ENCODE data around the gene CLDN10.
"Not testable (repeated sequence)": the region's sequence is repeated elsewhere in the genome, so short reads cannot be mapped to it uniquely, and the experiment has no call there.

CLDN10 gene

DNA sequence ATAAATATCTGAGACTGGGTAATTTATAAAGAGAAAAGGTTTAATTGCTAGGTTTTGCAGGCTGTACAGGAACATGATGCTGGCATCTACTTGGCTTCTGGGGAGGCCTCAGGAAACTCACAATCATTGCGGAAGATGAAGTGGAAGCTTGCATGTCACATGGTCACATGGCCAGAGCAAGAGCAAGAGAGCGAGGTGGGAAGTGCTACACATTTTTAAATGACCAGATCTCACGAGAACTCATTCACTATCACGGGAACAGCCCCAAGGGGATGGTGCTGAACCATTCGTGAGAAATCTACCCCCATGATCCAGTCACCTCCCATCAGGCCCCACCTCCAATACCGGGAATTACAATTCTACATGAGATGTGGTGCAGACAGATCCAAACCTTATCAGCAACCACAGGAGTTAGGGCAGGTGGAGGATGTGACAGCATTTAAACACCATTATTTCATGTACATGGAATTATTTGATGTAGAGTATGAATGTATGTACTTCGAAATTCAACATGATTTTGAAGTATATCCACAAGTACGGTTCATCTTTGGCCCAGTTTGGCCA is 10.5 kb upstream of the CLDN10 start:
- DNase-seq (ENCODE audit: low read depth), result no peak

DNA sequence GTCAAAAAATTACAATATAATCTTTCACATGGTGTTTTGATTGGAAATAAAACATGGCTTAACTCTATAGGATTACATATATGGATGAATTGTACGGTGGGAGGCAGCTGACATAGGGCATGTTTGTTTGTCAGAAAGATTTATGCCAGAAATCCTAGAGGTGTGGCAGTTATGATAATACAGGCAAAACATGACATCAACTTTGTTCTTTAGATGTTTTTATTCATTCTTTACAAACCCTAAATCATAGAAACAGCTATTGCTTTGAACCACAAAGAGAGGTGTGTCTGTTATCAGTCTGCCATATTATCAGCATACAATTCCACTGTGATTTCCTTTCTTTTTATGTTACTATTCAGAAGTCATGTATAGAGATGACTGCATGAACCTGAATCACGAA is 8.2 kb upstream of the CLDN10 start:
- DNase-seq (ENCODE audit: low read depth), result no peak

DNA sequence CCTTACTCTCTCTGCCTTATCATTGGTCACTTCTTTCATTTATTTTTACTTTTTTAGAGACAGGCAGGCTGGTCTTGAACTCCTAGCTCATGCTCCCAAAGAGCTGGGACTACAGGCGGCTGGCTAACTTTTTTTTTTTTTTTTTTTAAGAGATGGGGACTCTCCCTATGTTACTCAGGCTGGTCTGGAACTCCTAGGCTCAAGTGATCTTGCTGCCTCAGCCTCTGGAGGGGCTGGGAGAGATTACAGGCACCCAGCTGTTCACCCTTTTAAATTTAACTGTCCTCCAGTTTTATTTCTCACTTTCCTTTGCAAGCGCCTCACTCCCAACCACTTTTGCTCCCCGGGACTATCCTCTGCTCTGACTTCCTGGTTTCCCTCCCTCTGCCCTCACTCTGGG is 5.6 kb upstream of the CLDN10 start:
- no peak for DNase-seq (ENCODE audit: low read depth)

DNA sequence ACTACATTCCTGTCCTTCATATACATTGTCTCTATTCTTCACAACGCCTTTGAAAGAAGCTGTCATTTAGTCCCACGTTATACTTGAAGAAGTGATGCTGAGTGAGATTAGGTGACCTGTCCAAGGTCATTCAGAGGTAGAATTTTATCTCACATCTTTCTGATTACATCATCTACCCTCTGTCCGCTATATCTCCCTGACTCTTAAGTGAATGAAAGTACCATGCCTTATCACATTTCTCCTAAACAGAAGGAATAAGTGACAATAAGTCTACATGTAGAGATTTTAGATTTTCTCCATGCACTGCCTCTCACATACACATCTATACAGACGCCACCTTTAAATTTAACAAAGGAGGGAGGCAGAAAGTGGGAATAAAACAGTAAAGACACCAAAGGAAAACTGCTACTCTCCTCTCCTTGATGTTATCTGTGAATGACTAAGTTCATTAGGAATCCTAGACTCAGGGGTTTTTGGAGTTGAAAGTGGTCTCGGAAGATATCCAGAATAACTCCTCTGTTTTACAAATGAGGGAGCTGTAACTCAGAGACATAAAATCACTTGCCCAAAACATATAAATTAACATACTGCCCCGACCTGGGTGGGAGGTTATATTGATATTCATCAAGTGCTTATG is 4.9 kb upstream of the CLDN10 start:
- no peak for DNase-seq (ENCODE audit: low read depth)

DNA sequence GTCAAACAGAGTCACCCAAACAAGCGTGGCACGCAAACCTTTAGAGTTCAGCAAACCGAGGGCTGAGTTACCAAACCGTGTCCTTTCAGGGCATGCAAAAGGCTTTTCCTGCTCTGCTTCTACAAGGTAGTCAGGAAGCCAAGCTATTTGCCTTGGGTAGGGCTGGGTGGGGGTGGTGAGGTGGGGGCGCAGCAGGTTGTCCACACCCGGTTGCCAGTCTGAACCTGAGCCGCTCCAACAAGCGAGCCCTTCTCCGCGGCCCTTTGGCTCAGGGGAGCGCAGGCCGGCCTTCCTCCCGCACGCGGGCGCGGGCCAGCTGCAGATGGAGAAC is 347 bp upstream of the CLDN10 start:
- DNase-seq (ENCODE audit: low read depth), result no peak

DNA sequence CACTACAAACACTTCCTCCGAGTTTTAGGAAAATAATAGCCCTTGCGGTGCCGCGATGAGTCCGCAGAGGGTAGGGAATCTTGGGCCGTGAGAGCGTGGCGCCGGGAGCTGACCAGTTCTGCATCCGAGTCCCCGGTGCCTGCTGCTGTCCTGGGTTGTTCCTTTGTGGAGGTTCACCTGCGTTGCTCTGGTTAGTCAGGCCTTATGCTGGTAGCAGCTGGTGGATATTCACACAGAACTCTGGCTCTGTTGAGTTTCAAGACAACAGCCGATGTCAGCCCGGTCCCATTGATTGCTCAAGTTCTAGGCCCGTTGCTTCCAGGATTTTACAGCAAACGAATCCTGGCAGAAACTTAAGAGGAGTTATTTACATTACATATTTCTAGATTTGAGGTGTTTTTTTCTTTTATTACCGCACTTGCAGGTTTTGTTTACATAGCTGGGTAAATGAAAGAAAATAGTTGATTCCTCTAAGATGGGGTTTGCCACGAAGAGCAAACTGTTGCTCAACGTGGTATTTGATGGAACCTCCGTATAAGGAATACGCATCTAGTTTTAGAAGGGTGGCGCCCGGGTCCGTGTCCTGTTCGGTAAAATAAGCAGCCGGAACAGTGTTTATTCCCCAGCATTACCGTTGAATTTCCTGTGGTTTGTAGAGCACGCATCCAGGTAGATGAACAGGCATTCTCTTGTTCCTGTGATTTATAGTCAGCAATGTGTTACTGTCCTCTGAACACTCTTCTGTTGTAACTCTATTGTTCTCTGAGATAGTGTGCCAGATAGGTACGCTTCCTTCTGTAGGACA is 1.3 kb downstream of the CLDN10 start:
- no peak for DNase-seq (ENCODE audit: low read depth)

DNA sequence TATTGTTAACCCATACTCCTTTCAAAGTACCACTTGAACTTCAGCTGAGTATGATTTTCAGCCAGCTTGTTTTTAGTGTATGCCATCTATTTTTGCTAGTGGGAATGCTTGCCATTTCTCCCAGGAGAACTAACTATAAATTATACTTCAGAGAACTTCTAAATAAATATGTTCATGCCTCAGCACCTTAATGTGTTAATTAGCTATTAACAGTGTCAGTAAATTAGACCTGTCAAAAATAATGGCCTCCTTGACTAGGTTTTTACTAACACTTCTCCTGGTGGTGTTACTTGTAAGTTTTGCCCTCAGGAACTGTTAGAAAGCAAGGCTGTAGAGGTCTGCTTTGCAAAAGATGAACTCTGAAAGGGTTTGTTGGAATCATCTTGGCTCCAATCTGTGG is 4.5 kb downstream of the CLDN10 start:
- DNase-seq (ENCODE audit: low read depth), result no peak

DNA sequence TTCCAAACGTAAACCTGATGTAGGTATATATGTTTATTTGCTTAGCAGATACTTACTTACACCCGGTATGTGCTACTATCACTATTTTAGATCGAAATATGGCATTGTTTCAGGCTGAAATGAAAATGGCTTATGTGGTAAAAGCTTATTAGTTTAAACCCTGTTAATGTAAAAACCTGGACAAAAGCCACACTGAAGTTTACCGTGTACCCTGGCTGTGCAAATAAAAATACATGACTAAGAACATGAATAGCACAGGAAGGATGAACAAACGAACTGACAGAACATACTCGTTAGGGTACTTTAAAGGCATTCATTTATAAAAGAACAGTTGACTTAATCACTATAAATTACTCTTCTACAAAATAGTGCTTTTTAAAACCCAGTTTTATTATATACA is 6.6 kb downstream of the CLDN10 start:
- no peak for DNase-seq (ENCODE audit: low read depth)

DNA sequence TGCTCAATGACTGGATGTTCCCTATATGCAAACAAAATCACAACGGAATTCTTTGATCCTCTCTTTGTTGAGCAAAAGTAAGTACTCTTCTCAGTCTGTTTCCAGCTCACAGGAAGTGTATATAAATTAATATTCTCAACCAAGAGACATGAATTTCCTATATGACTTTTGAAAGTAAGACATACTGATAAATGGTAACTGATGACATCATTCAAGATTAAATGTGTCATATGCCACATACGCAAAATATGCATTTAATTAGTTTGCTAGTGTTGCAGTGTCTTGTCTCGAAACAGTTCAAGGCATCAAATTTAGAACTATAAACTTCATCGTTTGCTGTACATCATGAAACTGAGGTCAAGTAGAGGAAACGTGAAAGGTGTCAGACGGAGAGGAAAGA is 7.9 kb downstream of the CLDN10 start:
- no peak for DNase-seq (ENCODE audit: low read depth)

DNA sequence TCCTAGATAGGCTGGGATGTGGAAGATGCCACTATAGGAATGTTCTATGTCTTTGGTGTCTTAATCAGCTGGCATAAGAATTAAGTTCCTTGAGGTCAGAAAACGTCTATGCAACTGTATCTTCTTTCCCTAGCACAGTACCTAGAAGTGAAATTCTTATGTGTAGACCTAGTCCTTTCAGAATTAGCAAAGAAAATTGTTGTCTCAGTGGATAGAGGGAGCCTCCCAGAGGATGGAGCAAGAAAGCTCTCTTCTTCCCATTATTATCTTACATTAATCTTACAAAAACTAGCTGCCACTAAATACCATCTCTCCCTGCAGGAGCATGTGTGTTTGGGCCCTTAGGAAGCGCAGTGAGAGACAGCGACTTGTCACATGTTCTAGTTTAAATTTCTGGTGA is 11.6 kb downstream of the CLDN10 start:
- DNase-seq (ENCODE audit: low read depth), result no peak

DNA sequence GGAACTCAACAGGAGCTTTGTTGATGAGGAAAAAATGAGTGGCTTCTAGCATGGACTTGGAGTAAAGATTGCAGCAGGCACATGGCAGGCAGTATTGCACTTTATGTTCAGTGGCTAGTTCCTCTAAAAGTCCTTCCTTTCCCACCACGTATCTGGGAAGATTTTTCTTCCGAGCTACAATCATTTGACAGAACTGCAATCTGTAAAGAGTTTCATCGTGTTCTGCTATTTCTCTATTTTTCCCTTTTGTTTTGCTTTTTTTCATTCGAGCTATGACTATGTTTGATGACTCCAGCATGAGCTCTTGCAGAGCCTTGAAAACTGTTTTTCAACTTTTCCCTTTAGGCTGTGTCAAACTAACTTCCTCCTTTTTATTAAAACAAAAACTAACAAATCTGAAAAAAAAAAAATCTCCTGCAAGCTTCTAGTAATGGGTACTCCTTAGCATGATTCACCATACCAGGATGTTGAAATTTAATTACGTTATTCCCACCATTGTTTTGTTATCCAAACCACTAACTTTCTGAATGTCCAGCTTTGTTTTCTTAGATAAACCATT is 12.3 kb downstream of the CLDN10 start:
- DNase-seq (ENCODE audit: low read depth), result no peak

DNA sequence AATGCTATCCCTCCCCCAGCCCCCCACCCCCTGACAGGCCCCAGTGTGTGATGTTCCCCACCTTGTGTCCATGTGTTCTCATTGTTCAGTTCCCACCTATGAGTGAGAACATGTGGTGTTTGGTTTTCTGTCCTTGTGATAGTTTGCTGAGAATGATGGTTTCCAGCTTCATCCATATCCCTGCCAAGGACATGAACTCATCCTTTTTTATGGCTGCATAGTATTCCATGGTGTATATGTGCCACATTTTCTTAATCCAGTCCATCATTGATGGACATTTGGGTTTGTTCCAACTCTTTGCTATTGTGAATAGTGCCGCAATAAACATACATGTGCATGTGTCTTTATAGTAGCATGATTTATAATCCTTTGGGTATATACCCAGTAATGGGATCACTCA is 13.2 kb downstream of the CLDN10 start:
- not testable (repeated sequence) for DNase-seq (ENCODE audit: low read depth)

DNA sequence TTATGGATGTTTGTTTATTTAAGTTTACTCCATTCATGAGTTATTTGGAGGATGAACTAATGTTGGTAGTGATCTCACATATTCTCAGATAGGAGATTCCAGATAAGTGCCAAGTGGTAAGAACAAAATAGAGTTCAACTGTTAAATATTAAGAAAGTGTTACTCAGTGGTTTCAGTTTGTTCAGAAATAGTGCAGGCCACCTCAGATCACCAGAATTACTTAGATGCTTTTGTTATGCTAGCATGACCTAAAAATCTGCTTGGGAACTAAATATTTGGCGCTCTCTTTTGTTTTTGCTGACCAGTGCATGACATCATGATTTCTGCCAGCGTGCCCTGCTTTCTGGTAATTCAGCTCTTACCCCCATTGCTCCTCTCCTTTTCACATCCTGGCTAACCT is 15.6 kb downstream of the CLDN10 start:
- no peak for DNase-seq (ENCODE audit: low read depth)

DNA sequence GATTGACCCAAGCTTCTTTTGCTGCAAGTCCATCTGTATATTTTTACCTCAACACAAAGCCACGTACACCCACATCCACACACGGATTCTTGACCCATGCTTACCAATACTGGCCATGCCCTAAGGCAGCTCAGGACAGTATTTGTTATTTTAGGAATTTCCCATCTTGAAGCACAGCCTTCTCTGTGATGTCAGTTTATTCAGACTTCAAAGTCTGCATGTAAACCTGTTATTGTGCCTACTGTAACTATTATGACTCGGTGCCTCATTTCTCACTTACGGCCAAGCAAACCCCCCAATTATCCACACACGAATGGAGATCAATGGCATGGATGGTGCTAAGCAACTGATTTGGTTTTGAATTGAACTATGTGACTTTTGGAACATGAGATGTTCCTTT is 17.5 kb downstream of the CLDN10 start:
- no peak for DNase-seq (ENCODE audit: low read depth)

DNA sequence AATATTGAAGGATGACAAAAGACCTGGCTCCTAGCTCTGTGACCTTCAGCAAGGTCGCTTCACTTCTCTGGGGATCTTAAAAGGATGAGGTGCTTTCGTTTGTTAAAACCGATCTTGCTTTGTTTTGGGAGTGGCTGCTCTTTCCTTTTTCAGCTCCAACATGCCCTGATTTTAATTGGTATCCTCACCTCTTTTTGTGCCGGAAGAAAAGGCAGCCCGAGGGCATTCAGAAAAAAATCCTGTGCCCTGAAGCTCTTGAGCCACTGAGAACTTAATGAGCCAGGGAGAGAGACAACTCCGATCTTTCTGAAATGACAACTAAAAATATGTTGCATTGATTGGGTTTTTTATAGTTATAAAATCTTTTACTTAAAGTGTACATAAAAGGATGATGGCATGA is 19.4 kb downstream of the CLDN10 start:
- no peak for DNase-seq (ENCODE audit: low read depth)

DNA sequence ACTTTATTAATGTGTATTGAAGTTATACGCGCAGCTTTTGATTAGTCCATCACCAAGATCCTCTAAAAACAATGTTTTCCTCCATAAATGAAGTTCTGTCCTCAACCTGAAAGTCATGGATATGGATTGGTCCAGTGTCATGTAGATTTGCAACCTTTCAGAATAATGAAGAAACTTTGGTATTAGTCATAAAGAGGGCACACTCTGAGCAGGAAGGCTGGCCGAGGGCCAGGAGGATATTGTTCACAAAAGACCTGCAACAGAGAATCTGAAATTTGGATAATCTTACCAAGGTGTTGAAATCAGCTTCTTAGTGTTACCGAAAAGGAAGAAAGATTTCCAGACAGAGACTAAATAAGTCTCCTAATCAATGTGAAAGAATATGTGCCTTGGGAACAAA is 20.7 kb downstream of the CLDN10 start:
- no peak for DNase-seq (ENCODE audit: low read depth)

DNA sequence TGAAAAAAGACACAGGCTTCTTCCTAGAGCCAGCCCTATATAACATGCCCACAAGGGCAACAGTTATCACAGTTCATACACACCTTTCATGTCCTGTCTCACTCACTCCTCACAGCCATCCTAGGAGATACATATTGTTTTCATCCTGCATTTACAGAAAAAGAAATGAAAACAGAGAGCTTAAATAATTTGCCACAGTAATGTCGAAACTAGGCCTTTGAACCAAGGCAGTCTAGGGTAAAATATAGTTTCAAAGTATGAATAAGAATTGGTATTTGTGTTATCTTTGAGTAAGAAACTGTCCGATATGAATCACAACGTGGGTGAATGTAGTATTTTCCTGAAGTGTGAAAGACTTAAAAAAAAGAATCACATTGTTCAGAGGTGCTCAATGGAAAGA is 26.8 kb downstream of the CLDN10 start:
- no peak for DNase-seq (ENCODE audit: low read depth)

DNA sequence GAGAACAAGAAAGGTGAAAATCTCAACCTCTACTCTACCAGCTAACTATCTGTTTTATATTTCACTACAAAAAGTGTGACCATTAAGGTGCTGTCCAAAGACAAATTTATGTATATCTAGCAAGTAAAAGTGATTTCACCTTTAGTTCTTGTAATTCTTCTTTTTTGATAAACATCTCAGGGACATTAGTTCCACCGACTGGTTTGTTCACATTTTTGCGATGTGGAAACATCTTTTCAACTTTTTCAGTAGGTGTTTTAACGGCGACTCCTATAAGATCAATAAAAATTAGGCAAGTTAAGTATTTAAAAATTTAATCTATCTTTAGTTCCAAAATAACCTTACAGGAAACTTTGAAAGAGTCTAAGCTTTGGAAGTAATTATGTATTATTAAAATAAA is 33.3 kb downstream of the CLDN10 start:
- DNase-seq (ENCODE audit: low read depth), result no peak

DNA sequence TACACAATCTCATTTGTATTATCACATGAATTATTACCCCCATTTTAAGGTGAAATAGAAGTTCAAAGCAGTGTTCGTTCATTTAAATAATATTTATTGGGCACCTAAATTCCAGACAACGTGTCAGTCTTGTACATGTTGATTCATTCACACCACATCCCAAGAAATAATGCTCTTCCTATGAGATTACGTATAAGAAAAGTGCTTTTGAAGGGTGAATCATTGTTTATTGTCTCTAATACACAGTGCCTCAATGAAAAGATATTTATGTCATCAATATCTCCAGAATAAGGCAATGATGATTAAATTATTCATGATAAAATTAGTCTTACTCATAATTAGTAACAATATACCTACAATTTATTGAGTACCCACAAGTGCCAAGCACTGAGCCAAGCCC is 35.6 kb downstream of the CLDN10 start:
- DNase-seq (ENCODE audit: low read depth), result no peak

DNA sequence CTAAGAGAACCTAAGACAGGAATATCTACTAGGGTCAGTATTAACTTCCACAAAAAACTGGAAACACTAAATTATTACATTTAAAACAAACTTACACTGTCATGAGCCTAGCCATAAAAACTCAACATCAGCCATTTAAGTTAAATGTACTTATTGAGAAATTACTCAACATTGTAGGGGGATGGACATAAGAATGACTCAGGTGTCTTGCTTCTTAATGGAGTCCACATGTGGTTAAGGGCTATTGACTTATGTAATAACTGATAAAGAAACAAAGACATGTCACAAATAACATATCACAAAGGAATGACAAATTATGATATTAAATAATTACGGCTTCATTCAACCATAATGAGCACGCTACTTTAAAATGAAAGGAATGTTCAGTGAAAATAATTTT is 36.2 kb downstream of the CLDN10 start:
- DNase-seq (ENCODE audit: low read depth), result no peak

DNA sequence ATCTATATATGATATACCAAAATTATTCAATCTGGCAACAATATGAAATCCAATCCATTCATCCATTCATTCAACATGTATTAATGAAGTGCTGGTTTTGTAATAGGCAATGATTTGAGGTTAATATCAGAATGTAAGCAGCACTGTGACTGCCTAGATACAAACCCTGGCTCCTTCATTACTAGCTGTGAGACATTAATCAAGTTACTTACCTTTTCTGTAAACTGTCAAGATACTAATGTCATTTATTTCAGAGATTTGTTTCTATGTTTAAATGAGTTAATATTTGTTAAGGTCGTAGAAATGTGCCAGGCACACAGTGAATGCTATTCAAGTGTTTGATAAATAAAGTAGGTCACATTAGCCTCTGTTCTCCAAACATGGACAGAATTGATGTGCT is 40.9 kb downstream of the CLDN10 start:
- no peak for DNase-seq (ENCODE audit: low read depth)

DNA sequence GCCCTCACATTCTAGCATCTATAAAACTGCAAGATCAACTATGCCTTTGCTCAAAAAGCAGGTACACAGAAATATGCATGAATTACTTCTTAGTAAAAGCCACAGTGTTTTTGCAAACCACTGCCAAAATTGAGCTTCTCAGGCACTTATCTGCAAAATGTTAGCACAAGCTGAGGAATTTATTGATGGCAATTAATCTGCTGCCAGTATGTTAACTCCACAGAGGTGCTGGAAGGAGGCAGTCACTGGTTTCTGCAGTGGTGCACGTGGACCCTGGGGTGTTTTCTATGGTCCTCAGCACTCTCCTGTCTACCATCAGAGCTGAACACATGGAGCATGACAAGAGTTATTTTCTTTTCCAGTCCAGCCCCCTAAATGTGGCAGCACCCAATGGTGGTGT is 44.2 kb downstream of the CLDN10 start:
- no peak for DNase-seq (ENCODE audit: low read depth)

DNA sequence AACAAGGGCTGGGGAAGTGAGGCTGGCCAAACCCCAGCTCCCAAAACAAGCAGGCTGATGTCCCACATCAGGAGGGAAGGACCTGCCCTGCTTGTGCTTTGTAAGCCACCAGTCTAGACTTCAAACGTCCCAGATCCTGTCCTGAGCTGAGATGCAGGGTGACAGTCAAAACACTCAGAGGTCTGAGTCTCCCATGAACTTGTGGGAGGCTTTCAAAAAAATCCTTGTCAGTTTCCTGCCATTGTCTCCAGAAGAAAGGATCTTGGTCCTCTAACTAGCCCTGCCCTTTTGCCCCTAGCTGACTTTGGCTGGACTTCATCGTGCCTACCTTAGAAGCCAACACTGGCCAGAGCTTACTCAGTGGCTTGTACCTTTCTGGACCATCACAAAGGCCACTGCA is 48.7 kb downstream of the CLDN10 start:
- no peak for DNase-seq (ENCODE audit: low read depth)

DNA sequence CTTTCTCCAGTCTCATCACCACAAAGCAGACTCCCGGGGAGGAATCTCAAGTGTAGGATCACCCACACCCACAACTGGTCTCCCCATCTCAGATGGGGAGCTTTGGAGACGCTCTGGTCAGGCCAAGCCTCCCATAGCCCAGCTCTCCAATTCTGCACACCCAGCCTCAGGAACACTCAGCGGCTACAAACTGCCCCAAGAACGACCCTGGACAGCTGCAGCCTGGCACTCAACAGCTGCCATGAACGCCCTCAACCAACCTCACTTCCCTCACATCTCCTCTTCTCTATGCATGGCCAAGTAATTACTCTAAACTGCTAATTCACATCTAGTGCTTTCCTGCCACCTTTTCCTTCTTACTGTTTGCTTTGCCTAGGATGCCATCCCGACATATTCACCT is 49.4 kb downstream of the CLDN10 start:
- no peak for DNase-seq (ENCODE audit: low read depth)
